Measurements from ENCODE around the gene LRP5. TPM values are rescaled to one million over a fixed set of nuclear protein-coding genes. Genes with fewer than 3 reads are reported as not detected.

Gene LRP5
- total RNA-seq, 4 donors from 2014 or later, result 45.8 to 75.5 (median 54.3) TPM

DNA sequence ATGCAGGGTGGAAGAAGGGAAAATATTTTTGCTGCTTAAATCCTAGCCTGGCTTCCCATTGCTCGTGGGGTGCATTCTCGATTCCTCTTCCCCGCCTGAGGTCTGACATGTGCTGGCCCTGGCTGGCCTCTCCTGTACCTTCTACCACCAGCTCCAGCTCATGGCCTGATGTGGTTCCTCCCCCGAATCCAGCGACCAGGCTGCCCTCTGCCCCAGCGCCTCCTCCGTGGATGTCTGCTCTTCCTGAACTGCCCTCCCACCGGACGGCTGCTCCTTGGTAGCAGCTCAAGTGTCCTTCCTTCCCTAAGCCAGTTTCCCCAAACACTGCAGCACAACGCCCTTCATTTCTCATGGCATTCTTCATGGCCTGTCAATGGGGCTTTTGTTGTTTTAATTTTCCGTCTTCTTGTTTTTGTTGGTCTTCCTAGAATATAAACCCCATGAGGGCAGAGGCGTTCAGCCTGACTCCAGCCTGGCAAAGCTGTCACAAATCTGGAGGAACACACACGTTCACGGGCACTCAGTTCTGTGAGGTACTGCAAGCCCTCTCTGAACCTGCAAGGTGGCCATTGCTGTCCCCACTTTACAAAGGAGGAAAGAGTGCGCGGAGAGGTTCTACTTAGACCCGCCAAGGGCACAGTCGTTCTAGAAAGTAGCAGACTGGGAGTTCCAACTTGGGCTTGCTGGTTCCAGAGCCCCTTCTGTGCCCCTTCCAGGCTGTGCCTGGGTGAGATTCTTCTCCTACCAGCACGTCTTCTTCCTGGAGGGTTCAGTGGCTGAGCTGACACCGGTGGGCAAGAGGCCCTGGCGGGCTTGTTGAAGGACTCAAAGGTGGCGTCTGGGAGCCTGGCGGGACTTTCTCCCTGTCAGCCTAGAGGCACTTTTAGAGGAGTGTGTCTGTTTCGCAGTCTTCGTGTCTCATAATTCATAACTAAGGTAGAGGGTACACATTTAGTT is 953 bp upstream of the LRP5 start:
- peak; percentile 50 to 55 for DNase-seq
- intact Hi-C loops (cut with DNase I), result loop anchor here (5.0 kb wide), 1 partner anchor 71 kb away; no protein-coding TSS in a partner anchor
- Histone ChIP-seq H3K27ac (peak overlapping the region in 2 of 3 donors; percentile 78 to 79), H3K4me1 (peaks cover 29 to 31% of the 10 kb centered on the region in 2 donors), H3K4me3 (replicated peaks in 1 of 3) (no peak overlapping the region), H3K9me3 (no peaks in the 10 kb centered on the region), H3K27me3 (no peaks in the 10 kb centered on the region), H3K36me3 (no peaks in the 10 kb centered on the region)
- TF ChIP-seq POLR2A (IDR thresholded peaks at IDR 0.05), result no peak
- TF ChIP-seq, protein P1, sequence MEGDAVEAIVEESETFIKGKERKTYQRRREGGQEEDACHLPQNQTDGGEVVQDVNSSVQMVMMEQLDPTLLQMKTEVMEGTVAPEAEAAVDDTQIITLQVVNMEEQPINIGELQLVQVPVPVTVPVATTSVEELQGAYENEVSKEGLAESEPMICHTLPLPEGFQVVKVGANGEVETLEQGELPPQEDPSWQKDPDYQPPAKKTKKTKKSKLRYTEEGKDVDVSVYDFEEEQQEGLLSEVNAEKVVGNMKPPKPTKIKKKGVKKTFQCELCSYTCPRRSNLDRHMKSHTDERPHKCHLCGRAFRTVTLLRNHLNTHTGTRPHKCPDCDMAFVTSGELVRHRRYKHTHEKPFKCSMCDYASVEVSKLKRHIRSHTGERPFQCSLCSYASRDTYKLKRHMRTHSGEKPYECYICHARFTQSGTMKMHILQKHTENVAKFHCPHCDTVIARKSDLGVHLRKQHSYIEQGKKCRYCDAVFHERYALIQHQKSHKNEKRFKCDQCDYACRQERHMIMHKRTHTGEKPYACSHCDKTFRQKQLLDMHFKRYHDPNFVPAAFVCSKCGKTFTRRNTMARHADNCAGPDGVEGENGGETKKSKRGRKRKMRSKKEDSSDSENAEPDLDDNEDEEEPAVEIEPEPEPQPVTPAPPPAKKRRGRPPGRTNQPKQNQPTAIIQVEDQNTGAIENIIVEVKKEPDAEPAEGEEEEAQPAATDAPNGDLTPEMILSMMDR (IDR thresholded peaks at IDR 0.05), result no peak
- 75 to 84% methylated on average over 24 to 25 of the region's 25 CpGs for WGBS, 2 donors

DNA sequence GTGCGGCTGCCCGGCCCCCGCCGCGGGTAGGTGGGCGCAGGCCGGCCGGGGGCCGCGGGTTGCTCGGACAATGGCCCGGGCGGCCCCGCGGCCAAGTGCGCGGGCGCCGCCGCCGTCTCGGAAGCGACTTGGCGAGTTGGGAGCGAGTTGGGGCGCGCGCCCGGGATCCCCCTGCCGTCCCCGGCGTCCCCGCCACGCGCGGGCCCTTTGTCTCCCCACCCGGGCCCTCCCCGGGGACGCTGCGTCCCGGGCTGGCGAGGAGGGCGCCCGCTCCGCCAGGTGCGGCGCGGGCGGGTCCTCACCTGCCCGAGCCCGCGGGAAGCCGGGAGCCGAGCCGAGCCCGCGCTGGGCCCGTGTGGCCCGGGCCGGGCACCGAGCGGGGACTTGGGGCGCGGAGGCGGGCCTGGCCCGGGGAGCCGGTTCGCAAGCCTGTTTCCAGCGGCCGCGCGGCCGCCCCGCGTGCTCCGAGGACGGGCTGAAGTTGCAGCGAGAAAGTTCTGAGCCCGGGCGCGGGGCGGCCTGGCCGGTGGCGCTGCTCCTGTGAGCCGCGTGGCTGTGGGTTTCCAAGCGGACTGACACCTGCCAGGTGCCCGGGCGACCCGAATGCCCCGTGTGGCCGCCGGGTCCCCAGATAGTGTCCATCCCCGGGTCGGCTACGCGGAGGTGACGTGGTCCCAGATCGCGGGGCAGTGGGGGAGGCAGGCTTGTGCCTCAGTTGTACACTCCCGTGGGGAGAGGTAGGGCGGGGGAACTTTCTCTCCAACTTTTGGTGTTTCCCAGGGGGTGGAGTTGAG is 586 bp downstream of the LRP5 start:
- peak overlapping the region; percentile 47 to 76 (median 65) for H3K4me3 ChIP-seq (replicated peaks in 1 of 3)
- H3K27ac ChIP-seq, result peak overlapping the region; percentile 76 to 92 (median 82)
- intact Hi-C loops (cut with DNase I), result loop anchor here (5.0 kb wide), 1 partner anchor 69 kb away; no protein-coding TSS in a partner anchor
- H3K36me3 ChIP-seq, result no peaks in the 10 kb centered on the region
- H3K4me1 ChIP-seq, result peaks cover 42% of the 10 kb centered on the region in 2 donors
- TF ChIP-seq, protein P1 (IDR thresholded peaks at IDR 0.05), result no peak
- TF ChIP-seq POLR2A (IDR thresholded peaks at IDR 0.05), result no peak
- 0 to 2% methylated on average over 4 to 8 of the region's 102 CpGs for WGBS, 2 donors
- no peaks in the 10 kb centered on the region for H3K9me3 ChIP-seq
- no peaks in the 10 kb centered on the region for H3K27me3 ChIP-seq
- peak; percentile 30 to 31 for DNase-seq

DNA sequence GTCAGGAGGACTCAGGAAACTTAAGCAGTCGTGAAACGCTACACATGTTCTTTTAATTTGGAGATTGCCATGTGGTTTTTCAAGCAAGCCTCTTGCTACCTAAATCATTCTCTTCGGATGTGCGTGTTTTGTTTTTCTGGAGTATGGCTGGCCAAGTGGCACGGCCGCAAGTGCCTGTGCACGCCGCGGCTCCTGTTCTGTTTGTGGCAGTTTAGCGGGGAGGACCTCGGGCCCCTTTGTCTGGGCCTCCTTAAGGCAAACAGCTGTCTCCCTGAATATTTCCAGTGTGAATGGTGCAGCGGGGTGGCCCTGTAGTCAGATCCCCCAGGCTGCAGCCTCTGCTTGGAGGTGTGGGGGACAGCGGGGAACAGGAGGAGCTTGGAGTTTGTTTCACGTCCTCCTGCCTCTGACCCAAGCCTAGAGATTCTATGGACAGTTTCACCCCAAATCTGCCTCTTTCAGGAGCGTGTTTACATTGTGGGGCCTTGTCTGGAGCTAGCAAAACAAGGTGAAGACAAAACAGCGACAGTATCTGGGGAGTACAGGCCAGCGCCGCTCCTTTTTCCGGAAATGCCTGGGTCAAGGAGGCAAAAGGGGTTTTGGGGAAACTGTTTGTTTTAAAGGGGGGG is 1.3 kb downstream of the LRP5 start:
- 12 to 13% methylated on average over 19 of the region's 19 CpGs for whole genome bisulfite sequencing, 2 donors
- Histone ChIP-seq H3K27ac (peak overlapping the region; percentile 76 to 92 (median 82)), H3K27me3 (no peaks in the 10 kb centered on the region), H3K4me3 (replicated peaks in 1 of 3) (peak overlapping the region; percentile 47 to 76 (median 65)), H3K9me3 (no peaks in the 10 kb centered on the region), H3K36me3 (no peaks in the 10 kb centered on the region), H3K4me1 (peaks cover 42% of the 10 kb centered on the region in 2 donors)
- intact Hi-C loops (cut with DNase I), result loop anchor here (5.0 kb wide), 1 partner anchor 69 kb away; no protein-coding TSS in a partner anchor
- DNase-seq, result no peak
- no peak for TF ChIP-seq POLR2A (IDR thresholded peaks at IDR 0.05)
- TF ChIP-seq, protein P1 (IDR thresholded peaks at IDR 0.05), result no peak

DNA sequence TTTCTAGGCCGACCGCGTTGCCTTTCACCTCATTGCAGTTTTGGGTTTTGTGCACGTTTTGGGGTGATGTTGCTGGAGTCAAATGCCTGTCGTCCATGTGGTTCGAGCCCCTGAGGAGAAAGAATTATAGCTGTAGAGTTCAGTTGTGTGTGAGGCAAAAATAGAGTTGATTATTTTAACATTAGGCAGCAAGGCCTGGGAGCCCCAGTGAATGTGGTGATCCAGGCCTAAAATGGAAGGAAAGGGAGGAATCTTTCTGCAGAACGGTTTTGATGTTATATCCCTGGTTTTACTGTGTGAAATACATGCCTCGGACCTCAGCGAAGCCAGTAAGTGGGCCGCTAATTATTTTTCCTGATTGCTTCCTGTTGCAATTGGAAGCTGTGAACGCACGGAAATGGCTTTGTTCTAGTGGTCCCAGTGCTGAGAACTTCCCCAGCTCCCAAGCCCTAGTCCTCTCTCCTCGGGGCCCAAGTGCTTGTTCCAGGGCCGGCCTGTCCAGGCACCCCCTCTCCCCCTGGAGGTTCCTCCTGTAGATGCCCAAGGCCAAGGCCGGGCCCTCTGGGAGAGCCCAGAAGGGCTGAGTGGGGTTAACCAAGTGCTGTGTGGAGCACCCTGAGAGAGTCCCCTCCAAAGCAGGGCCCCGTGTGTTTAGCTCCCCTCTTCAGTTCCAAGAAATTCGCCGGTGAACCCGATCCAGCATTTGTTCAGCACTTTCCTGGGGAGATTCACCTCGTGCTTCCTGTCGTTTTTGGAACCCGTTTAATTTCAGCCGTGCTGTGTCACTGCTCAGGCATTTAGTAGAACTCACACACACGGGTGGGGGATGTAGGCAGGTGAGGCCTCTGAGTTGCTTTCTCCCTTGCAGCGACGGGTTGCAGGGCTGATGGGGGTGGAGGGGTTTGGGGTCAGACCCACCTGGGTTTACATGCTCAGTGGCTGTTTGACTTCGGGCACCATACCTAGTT is 2.1 kb downstream of the LRP5 start:
- peak; percentile 64 to 78 for DNase-seq
- peak in 1 of 2 donors; percentile 25 for TF ChIP-seq POLR2A (IDR thresholded peaks at IDR 0.05)
- TF ChIP-seq, protein P1 (IDR thresholded peaks at IDR 0.05), result no peak
- peak overlapping the region in 1 of 3 donors; percentile 65 for H3K4me3 ChIP-seq (replicated peaks in 1 of 3)
- H3K36me3 ChIP-seq, result no peaks in the 10 kb centered on the region
- peak overlapping the region; percentile 76 to 92 (median 82) for H3K27ac ChIP-seq
- no peaks in the 10 kb centered on the region for H3K27me3 ChIP-seq
- peaks cover 44 to 48% of the 10 kb centered on the region in 2 donors for H3K4me1 ChIP-seq
- H3K9me3 ChIP-seq, result no peaks in the 10 kb centered on the region
- intact Hi-C loops (cut with DNase I), result loop anchor here (5.0 kb wide), 1 partner anchor 68 kb away; no protein-coding TSS in a partner anchor
- WGBS, 2 donors, result 29 to 37% methylated on average over 17 to 26 of the region's 27 CpGs

Measured in thyroid gland (tissue), 4 donors.